ENCODE data around the gene CHCHD6. TPM values are rescaled to one million over a fixed set of nuclear protein-coding genes. Genes with fewer than 3 reads are reported as not detected.

Gene CHCHD6
- total RNA-seq, 1 donor: 9.1 TPM

GRCh38 chr3:126828306-126828705 lies 124.3 kb downstream of the CHCHD6 start:
- no peak overlapping the region for H3K4me3 ChIP-seq (ENCODE audit: low read depth, low read length)
- peak; percentile 22 for DNase-seq (ENCODE audit: low read depth)
- no peak for TF ChIP-seq CTCF (IDR thresholded peaks at IDR 0.05; ENCODE audit: insufficient read depth, low read depth, low read length)

- DNase-seq (ENCODE audit: low read depth): no peak
- H3K4me3 ChIP-seq (ENCODE audit: low read depth, low read length): no peak overlapping the region
- no peak for TF ChIP-seq CTCF (IDR thresholded peaks at IDR 0.05; ENCODE audit: insufficient read depth, low read depth, low read length)
These were observed 128.9 kb downstream of the CHCHD6 start for GRCh38 chr3:126832933-126833332.

GRCh38 chr3:126834596-126835471 lies 130.8 kb downstream of the CHCHD6 start:
- no peak for TF ChIP-seq CTCF (IDR thresholded peaks at IDR 0.05; ENCODE audit: insufficient read depth, low read depth, low read length)
- H3K4me3 ChIP-seq (ENCODE audit: low read depth, low read length): no peak overlapping the region
- DNase-seq (ENCODE audit: low read depth): no peak

- peak; percentile 71 for DNase-seq (ENCODE audit: low read depth)
- H3K4me3 ChIP-seq (ENCODE audit: low read depth, low read length): no peak overlapping the region
- TF ChIP-seq CTCF (IDR thresholded peaks at IDR 0.05; ENCODE audit: insufficient read depth, low read depth, low read length): peak; percentile 60
These were observed 131.6 kb downstream of the CHCHD6 start for GRCh38 chr3:126835472-126836219.

- H3K4me3 ChIP-seq (ENCODE audit: low read depth, low read length): no peak overlapping the region
- no peak for TF ChIP-seq CTCF (IDR thresholded peaks at IDR 0.05; ENCODE audit: insufficient read depth, low read depth, low read length)
- DNase-seq (ENCODE audit: low read depth): no peak
These were observed 132.3 kb downstream of the CHCHD6 start for GRCh38 chr3:126836220-126836860.

GRCh38 chr3:126837773-126838172 lies 133.7 kb downstream of the CHCHD6 start:
- no peak overlapping the region for H3K4me3 ChIP-seq (ENCODE audit: low read depth, low read length)
- TF ChIP-seq CTCF (IDR thresholded peaks at IDR 0.05; ENCODE audit: insufficient read depth, low read depth, low read length): no peak
- no peak for DNase-seq (ENCODE audit: low read depth)

Data from fibroblast of villous mesenchyme (primary cell).